ENCODE data around the gene NFKBIB. TPM values are rescaled to one million over a fixed set of nuclear protein-coding genes. Genes with fewer than 3 reads are reported as not detected.

Gene NFKBIB
- total and polyA plus RNA-seq, 9 donors, result 8.3 to 11.6 (median 11.0) TPM

- H3K9me3 ChIP-seq (replicated peaks; ENCODE audit: control insufficient read depth, low read depth, low read length), result no peaks in the 10 kb centered on the region
- no peaks in the 10 kb centered on the region for H3K4me1 ChIP-seq (ENCODE audit: control insufficient read depth, insufficient read depth, low read length)
- no peaks in the 10 kb centered on the region for H3K27me3 ChIP-seq (ENCODE audit: control insufficient read depth, insufficient read depth, low read length)
- H3K27ac ChIP-seq (ENCODE audit: low read length), result no peak overlapping the region
- peaks cover 42% of the 10 kb centered on the region for H3K36me3 ChIP-seq (ENCODE audit: control insufficient read depth, insufficient read depth, low read length)
- 88% methylated on average over 14 of the region's 20 CpGs for WGBS (ENCODE audit: insufficient coverage)
- DNase-seq, result no peak
- H3K4me3 ChIP-seq (ENCODE audit: low read length), result no peak overlapping the region
Measured at GRCh38 chr19:38942471-38943181, 42.9 kb downstream of the NFKBIB start.

- no peaks in the 10 kb centered on the region for H3K27me3 ChIP-seq (ENCODE audit: control insufficient read depth, insufficient read depth, low read length)
- no peak overlapping the region for H3K4me3 ChIP-seq (ENCODE audit: low read length)
- H3K36me3 ChIP-seq (ENCODE audit: control insufficient read depth, insufficient read depth, low read length), result peaks cover 42% of the 10 kb centered on the region
- no peaks in the 10 kb centered on the region for H3K9me3 ChIP-seq (replicated peaks; ENCODE audit: control insufficient read depth, low read depth, low read length)
- H3K4me1 ChIP-seq (ENCODE audit: control insufficient read depth, insufficient read depth, low read length), result peaks cover under 1% of the 10 kb centered on the region
- H3K27ac ChIP-seq (ENCODE audit: low read length), result no peak overlapping the region
- no peak for DNase-seq
- 84% methylated on average over 8 of the region's 12 CpGs for WGBS (ENCODE audit: insufficient coverage)
Measured at GRCh38 chr19:38944981-38945506, 45.3 kb downstream of the NFKBIB start.

GRCh38 chr19:38945562-38946228 is 45.9 kb downstream of the NFKBIB start:
- DNase-seq, result no peak
- Histone ChIP-seq H3K4me3 (ENCODE audit: low read length) (no peak overlapping the region), H3K9me3 (replicated peaks; ENCODE audit: control insufficient read depth, low read depth, low read length) (no peaks in the 10 kb centered on the region), H3K36me3 (ENCODE audit: control insufficient read depth, insufficient read depth, low read length) (peaks cover 42% of the 10 kb centered on the region), H3K27me3 (ENCODE audit: control insufficient read depth, insufficient read depth, low read length) (no peaks in the 10 kb centered on the region), H3K4me1 (ENCODE audit: control insufficient read depth, insufficient read depth, low read length) (peaks cover 4% of the 10 kb centered on the region), H3K27ac (ENCODE audit: low read length) (no peak overlapping the region)
- 80% methylated on average over 2 of the region's 3 CpGs for WGBS (ENCODE audit: insufficient coverage)

- H3K36me3 ChIP-seq (ENCODE audit: control insufficient read depth, insufficient read depth, low read length), result peaks cover 42% of the 10 kb centered on the region
- no peaks in the 10 kb centered on the region for H3K27me3 ChIP-seq (ENCODE audit: control insufficient read depth, insufficient read depth, low read length)
- no peak overlapping the region for H3K27ac ChIP-seq (ENCODE audit: low read length)
- WGBS (ENCODE audit: insufficient coverage), result 92% methylated on average over 7 of the region's 11 CpGs
- H3K4me3 ChIP-seq (ENCODE audit: low read length), result no peak overlapping the region
- no peak for DNase-seq
- H3K4me1 ChIP-seq (ENCODE audit: control insufficient read depth, insufficient read depth, low read length), result peaks cover 4% of the 10 kb centered on the region
- H3K9me3 ChIP-seq (replicated peaks; ENCODE audit: control insufficient read depth, low read depth, low read length), result no peaks in the 10 kb centered on the region
Measured at GRCh38 chr19:38946229-38947010, 46.7 kb downstream of the NFKBIB start.

GRCh38 chr19:38949580-38950367 is 50.0 kb downstream of the NFKBIB start:
- WGBS (ENCODE audit: insufficient coverage), result 4% methylated on average over 70 of the region's 72 CpGs
- peak; percentile 89 for DNase-seq
- H3K27ac ChIP-seq (ENCODE audit: low read length), result no peak overlapping the region
- H3K4me3 ChIP-seq (ENCODE audit: low read length), result peak overlapping the region; percentile 25
- H3K4me1 ChIP-seq (ENCODE audit: control insufficient read depth, insufficient read depth, low read length), result peaks cover 4% of the 10 kb centered on the region
- no peaks in the 10 kb centered on the region for H3K9me3 ChIP-seq (replicated peaks; ENCODE audit: control insufficient read depth, low read depth, low read length)
- H3K36me3 ChIP-seq (ENCODE audit: control insufficient read depth, insufficient read depth, low read length), result peaks cover 28% of the 10 kb centered on the region
- H3K27me3 ChIP-seq (ENCODE audit: control insufficient read depth, insufficient read depth, low read length), result no peaks in the 10 kb centered on the region

GRCh38 chr19:38951187-38951586 is 51.4 kb downstream of the NFKBIB start:
- no peak for DNase-seq
- Histone ChIP-seq H3K4me3 (ENCODE audit: low read length) (no peak overlapping the region), H3K9me3 (replicated peaks; ENCODE audit: control insufficient read depth, low read depth, low read length) (no peaks in the 10 kb centered on the region), H3K36me3 (ENCODE audit: control insufficient read depth, insufficient read depth, low read length) (peaks cover 15% of the 10 kb centered on the region), H3K27ac (ENCODE audit: low read length) (no peak overlapping the region), H3K4me1 (ENCODE audit: control insufficient read depth, insufficient read depth, low read length) (peaks cover 4% of the 10 kb centered on the region), H3K27me3 (ENCODE audit: control insufficient read depth, insufficient read depth, low read length) (no peaks in the 10 kb centered on the region)
- WGBS (ENCODE audit: insufficient coverage), result no CpG with 5 or more reads among the region's 3 CpGs

GRCh38 chr19:38952395-38953165 is 52.8 kb downstream of the NFKBIB start:
- Histone ChIP-seq H3K4me3 (ENCODE audit: low read length) (no peak overlapping the region), H3K4me1 (ENCODE audit: control insufficient read depth, insufficient read depth, low read length) (peaks cover 4% of the 10 kb centered on the region), H3K9me3 (replicated peaks; ENCODE audit: control insufficient read depth, low read depth, low read length) (no peaks in the 10 kb centered on the region), H3K36me3 (ENCODE audit: control insufficient read depth, insufficient read depth, low read length) (peaks cover 4% of the 10 kb centered on the region), H3K27ac (ENCODE audit: low read length) (no peak overlapping the region), H3K27me3 (ENCODE audit: control insufficient read depth, insufficient read depth, low read length) (no peaks in the 10 kb centered on the region)
- WGBS (ENCODE audit: insufficient coverage), result 74% methylated on average over 10 of the region's 13 CpGs
- no peak for DNase-seq

- peaks cover 4% of the 10 kb centered on the region for H3K4me1 ChIP-seq (ENCODE audit: control insufficient read depth, insufficient read depth, low read length)
- 72% methylated on average over 4 of the region's 4 CpGs for WGBS (ENCODE audit: insufficient coverage)
- H3K4me3 ChIP-seq (ENCODE audit: low read length), result no peak overlapping the region
- H3K36me3 ChIP-seq (ENCODE audit: control insufficient read depth, insufficient read depth, low read length), result peaks cover 4% of the 10 kb centered on the region
- no peak for DNase-seq
- no peak overlapping the region for H3K27ac ChIP-seq (ENCODE audit: low read length)
- no peaks in the 10 kb centered on the region for H3K27me3 ChIP-seq (ENCODE audit: control insufficient read depth, insufficient read depth, low read length)
- H3K9me3 ChIP-seq (replicated peaks; ENCODE audit: control insufficient read depth, low read depth, low read length), result no peaks in the 10 kb centered on the region
Measured at GRCh38 chr19:38953677-38954076, 53.9 kb downstream of the NFKBIB start.

GRCh38 chr19:38956264-38956663 is 56.5 kb downstream of the NFKBIB start:
- Histone ChIP-seq H3K4me3 (ENCODE audit: low read length) (no peak overlapping the region), H3K4me1 (ENCODE audit: control insufficient read depth, insufficient read depth, low read length) (no peaks in the 10 kb centered on the region), H3K27ac (ENCODE audit: low read length) (no peak overlapping the region), H3K9me3 (replicated peaks; ENCODE audit: control insufficient read depth, low read depth, low read length) (no peaks in the 10 kb centered on the region), H3K36me3 (ENCODE audit: control insufficient read depth, insufficient read depth, low read length) (peaks cover 5% of the 10 kb centered on the region), H3K27me3 (ENCODE audit: control insufficient read depth, insufficient read depth, low read length) (no peaks in the 10 kb centered on the region)
- WGBS (ENCODE audit: insufficient coverage), result 71% methylated on average over 1 of the region's 2 CpGs
- DNase-seq, result no peak
